ENCODE results near the gene TBCCD1. TPM values are rescaled to one million over a fixed set of nuclear protein-coding genes. Genes with fewer than 3 reads are reported as not detected.

Gene TBCCD1, protein sequence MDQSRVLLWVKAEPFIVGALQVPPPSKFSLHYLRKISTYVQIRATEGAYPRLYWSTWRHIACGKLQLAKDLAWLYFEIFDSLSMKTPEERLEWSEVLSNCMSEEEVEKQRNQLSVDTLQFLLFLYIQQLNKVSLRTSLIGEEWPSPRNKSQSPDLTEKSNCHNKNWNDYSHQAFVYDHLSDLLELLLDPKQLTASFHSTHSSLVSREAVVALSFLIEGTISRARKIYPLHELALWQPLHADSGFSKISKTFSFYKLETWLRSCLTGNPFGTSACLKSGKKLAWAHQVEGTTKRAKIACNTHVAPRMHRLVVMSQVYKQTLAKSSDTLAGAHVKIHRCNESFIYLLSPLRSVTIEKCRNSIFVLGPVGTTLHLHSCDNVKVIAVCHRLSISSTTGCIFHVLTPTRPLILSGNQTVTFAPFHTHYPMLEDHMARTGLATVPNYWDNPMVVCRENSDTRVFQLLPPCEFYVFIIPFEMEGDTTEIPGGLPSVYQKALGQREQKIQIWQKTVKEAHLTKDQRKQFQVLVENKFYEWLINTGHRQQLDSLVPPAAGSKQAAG
- total RNA-seq (2014; rRNA removed; shearing (Covaris generic)) (16.7 and 22.6 TPM in 2 replicates), polyA plus RNA-seq (2016; fragmentation: Nextera tagmentation; extraction: Ambion mirVana) (5.8 and 7.3 TPM in 2 replicates)
- long read RNA-seq, transcript TBCCD1-201 (8 exons, 2,441 nt) = major isoform, 5 of 9 reads
- long read RNA-seq, partial matches to known transcripts = 2 of 9 reads
- long read RNA-seq, other reads (novel, unspliced or antisense) = 2 of 9 reads

DNA sequence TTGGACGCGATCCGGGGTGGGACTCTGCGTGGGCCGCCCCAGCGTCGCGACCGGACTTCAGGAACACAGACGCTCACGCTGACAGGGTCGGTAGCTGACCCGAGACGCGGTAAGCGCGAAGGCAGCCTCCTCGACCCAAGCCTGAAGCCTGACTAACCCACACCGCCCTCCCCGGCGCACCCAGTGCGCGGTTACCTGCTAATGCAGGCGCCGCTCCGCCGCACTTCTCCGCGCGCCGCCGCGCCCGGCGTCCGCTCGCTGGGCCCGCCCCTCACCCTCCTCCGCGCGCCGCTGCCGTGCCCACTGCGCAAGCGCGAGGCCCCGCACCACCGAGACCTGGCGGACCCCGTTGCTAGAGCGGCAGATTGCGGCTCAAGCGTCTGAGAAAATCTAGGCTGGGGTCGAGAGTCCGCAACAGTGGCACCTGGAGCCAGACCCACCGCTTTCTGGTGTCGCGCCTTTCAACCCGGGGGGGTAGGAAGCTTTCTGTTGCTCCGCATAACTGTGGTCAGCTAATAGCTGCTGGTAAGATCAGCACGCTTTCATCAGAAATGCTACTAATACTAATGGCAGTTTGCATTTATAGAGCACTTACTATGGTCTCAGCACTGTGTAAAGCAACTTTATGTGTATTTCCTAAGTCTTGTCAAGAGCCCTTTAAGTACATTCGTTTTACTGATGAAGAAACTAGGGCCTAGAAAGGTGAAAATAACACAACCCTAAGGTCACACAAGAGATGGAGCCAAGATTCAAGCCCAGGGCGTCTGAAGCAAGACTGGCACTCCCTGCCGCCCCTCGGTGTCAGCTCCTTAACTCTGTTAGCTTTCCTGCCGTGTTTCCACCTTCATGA lies at the start of gene TBCCD1:
Gene TBCCD1, minus strand, starts transcription at position 268 of the 850 bp plus-strand sequence. CDS start 3,010 bp downstream, outside the sequence.
- Mint-ChIP-seq H3K36me3 (ENCODE audit: low read depth) (0 out of 3 replicates have a peak, but pooled peaks cover 3% of the 10 kb centered on the region), H3K9me3 (no peaks in the 10 kb centered on the region), H3K4me3 (peak within 1 kb of the TSS; percentile 80), H3K27ac (peak within 1 kb of the TSS; percentile 94), H3K27me3 (ENCODE audit: insufficient read depth, low read depth, poor library complexity) (peaks cover 7% of the 10 kb centered on the region), H3K4me1 (peaks cover 21% of the 10 kb centered on the region)
- Histone ChIP-seq H4K20me1 (replicated peaks; ENCODE audit: insufficient read depth) (0 out of 2 replicates have a peak, but pooled peaks cover 8% of the 10 kb centered on the region), H3F3A (replicated peaks; ENCODE audit: low read depth) (peaks cover 2% of the 10 kb centered on the region; the same call in 1 of the 2 replicates), H3K36me3 (ENCODE audit: insufficient read depth) (peaks cover 9% of the 10 kb centered on the region), H3K4me3 (peak within 1 kb of the TSS; percentile 96), H3K4me2 (peak within 1 kb of the TSS; percentile 87), H3K9me2 (ENCODE audit: insufficient read depth) (no peaks in the 10 kb centered on the region), H2AFZ (peak within 1 kb of the TSS; percentile 97), H3K27me3 (ENCODE audit: insufficient read depth) (no peaks in the 10 kb centered on the region), H3K4me1 (ENCODE audit: insufficient read depth) (peaks cover 25% of the 10 kb centered on the region), H3K79me2 (replicated peaks; ENCODE audit: insufficient read depth) (peaks cover 20% of the 10 kb centered on the region), H3K27ac (ENCODE audit: low read depth) (peak within 1 kb of the TSS; percentile 85)
- DNase-seq (ENCODE audit: low spot score) (peak; percentile 89), ATAC-seq (peak; percentile 77)
- 0 out of 2 replicates have a peak, but pooled peaks have one; percentile 31 for TF ChIP-seq ETS1 (IDR thresholded peaks at IDR 0.05)
- no peak for TF ChIP-seq ZNF331 (CRISPR knock-in tag; IDR thresholded peaks at IDR 0.05; ENCODE audit: low read depth)
- TF ChIP-seq, protein P1, sequence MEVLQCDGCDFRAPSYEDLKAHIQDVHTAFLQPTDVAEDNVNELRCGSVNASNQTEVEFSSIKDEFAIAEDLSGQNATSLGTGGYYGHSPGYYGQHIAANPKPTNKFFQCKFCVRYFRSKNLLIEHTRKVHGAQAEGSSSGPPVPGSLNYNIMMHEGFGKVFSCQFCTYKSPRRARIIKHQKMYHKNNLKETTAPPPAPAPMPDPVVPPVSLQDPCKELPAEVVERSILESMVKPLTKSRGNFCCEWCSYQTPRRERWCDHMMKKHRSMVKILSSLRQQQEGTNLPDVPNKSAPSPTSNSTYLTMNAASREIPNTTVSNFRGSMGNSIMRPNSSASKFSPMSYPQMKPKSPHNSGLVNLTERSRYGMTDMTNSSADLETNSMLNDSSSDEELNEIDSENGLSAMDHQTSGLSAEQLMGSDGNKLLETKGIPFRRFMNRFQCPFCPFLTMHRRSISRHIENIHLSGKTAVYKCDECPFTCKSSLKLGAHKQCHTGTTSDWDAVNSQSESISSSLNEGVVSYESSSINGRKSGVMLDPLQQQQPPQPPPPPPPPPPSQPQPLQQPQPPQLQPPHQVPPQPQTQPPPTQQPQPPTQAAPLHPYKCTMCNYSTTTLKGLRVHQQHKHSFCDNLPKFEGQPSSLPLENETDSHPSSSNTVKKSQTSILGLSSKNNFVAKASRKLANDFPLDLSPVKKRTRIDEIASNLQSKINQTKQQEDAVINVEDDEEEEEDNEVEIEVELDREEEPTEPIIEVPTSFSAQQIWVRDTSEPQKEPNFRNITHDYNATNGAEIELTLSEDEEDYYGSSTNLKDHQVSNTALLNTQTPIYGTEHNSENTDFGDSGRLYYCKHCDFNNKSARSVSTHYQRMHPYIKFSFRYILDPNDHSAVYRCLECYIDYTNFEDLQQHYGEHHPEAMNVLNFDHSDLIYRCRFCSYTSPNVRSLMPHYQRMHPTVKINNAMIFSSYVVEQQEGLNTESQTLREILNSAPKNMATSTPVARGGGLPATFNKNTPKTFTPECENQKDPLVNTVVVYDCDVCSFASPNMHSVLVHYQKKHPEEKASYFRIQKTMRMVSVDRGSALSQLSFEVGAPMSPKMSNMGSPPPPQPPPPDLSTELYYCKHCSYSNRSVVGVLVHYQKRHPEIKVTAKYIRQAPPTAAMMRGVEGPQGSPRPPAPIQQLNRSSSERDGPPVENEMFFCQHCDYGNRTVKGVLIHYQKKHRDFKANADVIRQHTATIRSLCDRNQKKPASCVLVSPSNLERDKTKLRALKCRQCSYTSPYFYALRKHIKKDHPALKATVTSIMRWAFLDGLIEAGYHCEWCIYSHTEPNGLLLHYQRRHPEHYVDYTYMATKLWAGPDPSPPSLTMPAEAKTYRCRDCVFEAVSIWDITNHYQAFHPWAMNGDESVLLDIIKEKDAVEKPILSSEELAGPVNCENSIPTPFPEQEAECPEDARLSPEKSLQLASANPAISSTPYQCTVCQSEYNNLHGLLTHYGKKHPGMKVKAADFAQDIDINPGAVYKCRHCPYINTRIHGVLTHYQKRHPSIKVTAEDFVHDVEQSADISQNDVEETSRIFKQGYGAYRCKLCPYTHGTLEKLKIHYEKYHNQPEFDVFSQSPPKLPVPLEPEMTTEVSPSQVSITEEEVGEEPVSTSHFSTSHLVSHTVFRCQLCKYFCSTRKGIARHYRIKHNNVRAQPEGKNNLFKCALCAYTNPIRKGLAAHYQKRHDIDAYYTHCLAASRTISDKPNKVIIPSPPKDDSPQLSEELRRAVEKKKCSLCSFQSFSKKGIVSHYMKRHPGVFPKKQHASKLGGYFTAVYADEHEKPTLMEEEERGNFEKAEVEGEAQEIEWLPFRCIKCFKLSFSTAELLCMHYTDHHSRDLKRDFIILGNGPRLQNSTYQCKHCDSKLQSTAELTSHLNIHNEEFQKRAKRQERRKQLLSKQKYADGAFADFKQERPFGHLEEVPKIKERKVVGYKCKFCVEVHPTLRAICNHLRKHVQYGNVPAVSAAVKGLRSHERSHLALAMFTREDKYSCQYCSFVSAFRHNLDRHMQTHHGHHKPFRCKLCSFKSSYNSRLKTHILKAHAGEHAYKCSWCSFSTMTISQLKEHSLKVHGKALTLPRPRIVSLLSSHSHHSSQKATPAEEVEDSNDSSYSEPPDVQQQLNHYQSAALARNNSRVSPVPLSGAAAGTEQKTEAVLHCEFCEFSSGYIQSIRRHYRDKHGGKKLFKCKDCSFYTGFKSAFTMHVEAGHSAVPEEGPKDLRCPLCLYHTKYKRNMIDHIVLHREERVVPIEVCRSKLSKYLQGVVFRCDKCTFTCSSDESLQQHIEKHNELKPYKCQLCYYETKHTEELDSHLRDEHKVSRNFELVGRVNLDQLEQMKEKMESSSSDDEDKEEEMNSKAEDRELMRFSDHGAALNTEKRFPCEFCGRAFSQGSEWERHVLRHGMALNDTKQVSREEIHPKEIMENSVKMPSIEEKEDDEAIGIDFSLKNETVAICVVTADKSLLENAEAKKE (CRISPR knock-in tag; IDR thresholded peaks at IDR 0.05) = no peak
- TF ChIP-seq CREB1 (CRISPR knock-in tag; IDR thresholded peaks at IDR 0.05; ENCODE audit: low read depth) = peak; percentile 25; the same call in 1 of the 2 replicates
- TF ChIP-seq POLR2AphosphoS5 (IDR thresholded peaks at IDR 0.05; ENCODE audit: low read depth) = peak; percentile 89

All from GM23338 (cell line).